MCF 10A (cell line): Measurements from ENCODE around the gene GPC3. TPM values are rescaled to one million over a fixed set of nuclear protein-coding genes. Genes with fewer than 3 reads are reported as not detected.

ENCODE experiments used
- BruUV-seq: library from RNA; stranded (reverse); fragments of 400-500 nt; replicated peaks from 2 replicates; lab custom pipeline; 2021; lab: Mats Ljungman, UMichigan
- CTCF ChIA-PET: fragments of 300-600 bp; sonication (Branson Sonifier 250); formaldehyde crosslinking; extraction: SDS; loops from one replicate; lab custom pipeline; 2021; ENCODE audit warnings: antibody characterized with exemption, inconsistent platforms; lab: Yijun Ruan, JAX
- POLR2A ChIA-PET: fragments of 300-600, 350-650 bp; sonication (Branson Sonifier 250); formaldehyde crosslinking; extraction: SDS; loops from one replicate; lab custom pipeline; 2020; ENCODE audit warnings: antibody characterized with exemption, inconsistent platforms; lab: Yijun Ruan, JAX
- DNase-seq: peaks from one replicate; pipeline ENCODE4 v3.0.0-alpha.2; 2018; ENCODE audit not compliant: unreplicated experiment
- H3K27ac Mint-ChIP-seq: one replicate; pipeline ENCODE4 v1.8.0; 2022; ENCODE audit warnings: mild to moderate bottlenecking, low read depth, mixed read lengths; ENCODE audit not compliant: unreplicated experiment
- H3K27me3 Mint-ChIP-seq: one replicate; pipeline ENCODE4 v1.8.0; 2022; ENCODE audit warnings: mixed read lengths; ENCODE audit not compliant: insufficient read depth, unreplicated experiment
- H3K36me3 Mint-ChIP-seq: one replicate; pipeline ENCODE4 v1.8.0; 2022; ENCODE audit warnings: mild to moderate bottlenecking, moderate library complexity, mixed read lengths; ENCODE audit not compliant: insufficient read depth, unreplicated experiment
- H3K4me1 Mint-ChIP-seq: one replicate; pipeline ENCODE4 v1.8.0; 2022; ENCODE audit warnings: mixed read lengths; ENCODE audit not compliant: insufficient read depth, unreplicated experiment
- H3K4me3 Mint-ChIP-seq: one replicate; pipeline ENCODE4 v1.8.0; 2022; ENCODE audit warnings: mild to moderate bottlenecking, moderate library complexity, mixed read lengths; ENCODE audit not compliant: unreplicated experiment
- H3K9me3 Mint-ChIP-seq: one replicate; pipeline ENCODE4 v1.8.0; 2022; ENCODE audit warnings: mixed read lengths; ENCODE audit not compliant: unreplicated experiment
- intact Hi-C: fragments of 100-400 bp; cut with micrococcal nuclease; formaldehyde crosslinking; loops from 2 replicates; pipeline ENCODE4 v1.14.1; 2022
- total RNA-seq: library from RNA; stranded (reverse); gene quantifications from 2 replicates; pipeline ENCODE4 v1.2.3, GENCODE V29; 2022
- TF ChIP-seq, protein P1 (sequence below): fragments of 200-600 bp; IDR thresholded peaks from one replicate; pipeline ENCODE4 v1.8.0; 2022; ENCODE audit warnings: antibody characterized with exemption, mild to moderate bottlenecking; ENCODE audit not compliant: unreplicated experiment

The GPC3 gene
- total RNA-seq, 1 experiment from 2014 or later = 0.37 TPM

DNA sequence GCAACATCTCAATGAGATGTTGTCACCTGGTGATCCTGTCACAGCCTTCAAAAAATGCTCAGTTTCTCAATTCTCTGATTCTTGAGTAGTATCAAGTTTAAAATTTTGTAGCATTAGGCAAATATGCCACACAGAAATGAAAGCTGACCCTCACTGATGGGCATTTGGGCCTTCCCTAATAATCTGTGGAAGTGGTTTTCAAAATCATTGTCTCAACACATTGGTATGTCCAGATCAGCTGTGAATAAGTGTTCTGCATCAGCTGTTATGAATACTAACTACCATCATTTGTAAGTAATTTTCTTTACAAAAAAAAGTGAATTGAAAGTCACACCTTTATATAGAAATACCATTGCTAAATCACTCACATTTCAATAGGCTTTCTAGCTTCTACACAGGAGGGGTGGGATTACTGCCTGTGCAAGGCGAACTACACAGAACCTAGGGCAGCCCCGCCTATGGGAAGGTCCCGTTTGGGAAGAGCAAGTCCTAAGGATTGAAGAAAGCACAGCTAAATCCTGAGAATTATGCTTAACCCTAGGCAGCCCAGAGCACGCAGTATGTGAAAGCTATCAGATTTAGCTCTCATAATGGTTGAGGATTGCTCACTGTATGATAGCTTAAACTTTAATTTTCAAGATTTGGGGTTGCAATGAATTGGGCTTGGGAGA lies 73.4 kb downstream of the GPC3 start:
- DNase-seq = no peak
- TF ChIP-seq, protein P1, sequence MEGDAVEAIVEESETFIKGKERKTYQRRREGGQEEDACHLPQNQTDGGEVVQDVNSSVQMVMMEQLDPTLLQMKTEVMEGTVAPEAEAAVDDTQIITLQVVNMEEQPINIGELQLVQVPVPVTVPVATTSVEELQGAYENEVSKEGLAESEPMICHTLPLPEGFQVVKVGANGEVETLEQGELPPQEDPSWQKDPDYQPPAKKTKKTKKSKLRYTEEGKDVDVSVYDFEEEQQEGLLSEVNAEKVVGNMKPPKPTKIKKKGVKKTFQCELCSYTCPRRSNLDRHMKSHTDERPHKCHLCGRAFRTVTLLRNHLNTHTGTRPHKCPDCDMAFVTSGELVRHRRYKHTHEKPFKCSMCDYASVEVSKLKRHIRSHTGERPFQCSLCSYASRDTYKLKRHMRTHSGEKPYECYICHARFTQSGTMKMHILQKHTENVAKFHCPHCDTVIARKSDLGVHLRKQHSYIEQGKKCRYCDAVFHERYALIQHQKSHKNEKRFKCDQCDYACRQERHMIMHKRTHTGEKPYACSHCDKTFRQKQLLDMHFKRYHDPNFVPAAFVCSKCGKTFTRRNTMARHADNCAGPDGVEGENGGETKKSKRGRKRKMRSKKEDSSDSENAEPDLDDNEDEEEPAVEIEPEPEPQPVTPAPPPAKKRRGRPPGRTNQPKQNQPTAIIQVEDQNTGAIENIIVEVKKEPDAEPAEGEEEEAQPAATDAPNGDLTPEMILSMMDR = no peak
- Mint-ChIP-seq H3K27ac (no peak overlapping the region), H3K36me3 (no peaks in the 10 kb centered on the region), H3K4me3 (no peak overlapping the region), H3K27me3 (peaks cover 38% of the 10 kb centered on the region), H3K4me1 (no peaks in the 10 kb centered on the region), H3K9me3 (no peaks in the 10 kb centered on the region)
- CTCF ChIA-PET = interaction anchor here (0.6 to 1.2 kb wide), 5 partner anchors 9 to 1439 kb away, joined by 3 read pairs; partner anchors contain the start of gene GPC3
- intact Hi-C loops = no loop called here
- no TSS peak for BruUV-seq
- POLR2A ChIA-PET = no interaction called here

DNA sequence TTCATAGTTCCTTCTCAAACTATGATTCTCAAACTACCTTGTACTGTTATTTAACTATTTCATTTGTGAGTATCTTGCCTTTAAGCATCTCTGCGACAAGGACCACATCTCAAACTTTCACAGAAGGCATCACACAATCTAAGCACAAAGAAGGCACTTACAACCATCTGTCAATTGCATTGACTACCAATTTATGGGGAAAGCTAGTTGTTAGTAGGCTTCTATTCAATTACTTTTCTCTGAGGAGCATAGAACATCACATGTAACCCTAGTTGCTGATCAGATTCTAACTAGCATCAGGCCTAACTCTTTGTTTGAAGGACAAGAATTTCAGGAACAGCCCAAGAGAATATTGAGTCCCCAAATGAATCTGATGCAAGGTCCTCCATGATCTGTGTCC lies 74.9 kb downstream of the GPC3 start:
- TF ChIP-seq, protein P1 = no peak
- H3K9me3 Mint-ChIP-seq = no peaks in the 10 kb centered on the region
- no peak for DNase-seq
- no peak overlapping the region for H3K4me3 Mint-ChIP-seq
- CTCF ChIA-PET = no interaction called here
- no TSS peak for BruUV-seq
- H3K4me1 Mint-ChIP-seq = no peaks in the 10 kb centered on the region
- POLR2A ChIA-PET = no interaction called here
- intact Hi-C loops = no loop called here
- H3K27ac Mint-ChIP-seq = no peak overlapping the region
- no peaks in the 10 kb centered on the region for H3K36me3 Mint-ChIP-seq
- H3K27me3 Mint-ChIP-seq = peaks cover 44% of the 10 kb centered on the region

DNA sequence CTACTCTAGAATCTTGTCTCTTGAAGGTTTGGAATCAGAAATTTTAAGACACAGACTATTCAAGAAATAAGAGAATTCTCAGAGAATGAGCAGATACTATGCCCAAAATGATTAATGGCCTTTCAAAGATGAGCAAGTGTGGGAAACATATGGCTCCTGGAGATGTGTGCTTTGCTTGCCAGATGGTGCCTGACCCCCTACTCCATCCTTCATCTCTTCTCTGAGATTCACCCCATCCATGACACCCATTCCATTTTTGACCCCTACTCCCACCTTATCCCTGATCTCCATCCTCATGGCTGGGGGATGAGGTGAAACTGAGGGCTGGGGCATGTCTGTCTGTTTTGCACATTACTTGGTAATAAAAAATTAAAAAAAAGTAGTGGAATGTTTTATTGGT lies 75.5 kb downstream of the GPC3 start:
- H3K9me3 Mint-ChIP-seq = no peaks in the 10 kb centered on the region
- H3K36me3 Mint-ChIP-seq = no peaks in the 10 kb centered on the region
- no peaks in the 10 kb centered on the region for H3K4me1 Mint-ChIP-seq
- TF ChIP-seq, protein P1 = no peak
- ChIA-PET POLR2A (no interaction called here), CTCF (no interaction called here)
- intact Hi-C loops = no loop called here
- peaks cover 51% of the 10 kb centered on the region for H3K27me3 Mint-ChIP-seq
- no peak for DNase-seq
- BruUV-seq = no TSS peak
- no peak overlapping the region for H3K4me3 Mint-ChIP-seq
- no peak overlapping the region for H3K27ac Mint-ChIP-seq

DNA sequence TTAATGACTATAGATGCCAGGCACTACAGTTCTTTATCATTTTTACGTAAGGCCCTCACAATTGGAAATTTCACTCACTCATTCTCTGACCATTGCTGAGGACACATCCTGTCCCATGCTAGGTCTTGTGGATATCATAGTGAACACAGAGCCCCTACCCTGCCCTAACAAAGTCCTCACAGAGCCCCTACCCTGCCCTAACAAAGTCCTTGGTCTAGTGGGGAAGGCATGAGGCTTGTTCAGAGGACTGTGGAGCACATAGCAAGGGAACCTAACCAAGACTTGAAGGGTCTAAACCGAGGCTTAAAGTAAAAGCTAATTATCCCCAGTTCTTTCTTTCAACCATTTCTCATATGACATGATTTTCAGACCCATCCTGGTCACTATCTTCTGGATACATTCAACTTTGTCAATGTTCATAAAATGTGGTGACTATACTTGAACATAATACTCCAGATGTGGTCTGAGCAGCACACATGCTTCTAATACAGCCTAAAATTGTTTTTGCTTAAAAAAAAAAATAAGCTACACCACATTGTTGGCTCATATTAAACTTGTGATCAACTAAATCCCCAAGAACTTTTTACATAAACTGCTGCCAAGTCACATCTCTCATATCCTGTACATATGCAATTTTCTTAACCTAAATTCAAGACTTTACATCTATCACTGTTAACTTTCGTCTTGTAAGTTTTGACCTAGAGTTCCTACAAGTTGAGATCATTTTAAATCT lies 77.0 kb downstream of the GPC3 start:
- CTCF ChIA-PET = interaction anchor here (0.6 kb wide), 1 partner anchor 96 kb away, joined by 3 read pairs; no protein-coding TSS in a partner anchor
- POLR2A ChIA-PET = interaction anchor here (0.6 kb wide), 1 partner anchor 118 kb away, joined by 4 read pairs; no protein-coding TSS in a partner anchor
- no peak for DNase-seq
- Mint-ChIP-seq H3K27me3 (peaks cover 64% of the 10 kb centered on the region), H3K9me3 (no peaks in the 10 kb centered on the region), H3K36me3 (no peaks in the 10 kb centered on the region), H3K4me3 (no peak overlapping the region), H3K27ac (no peak overlapping the region), H3K4me1 (no peaks in the 10 kb centered on the region)
- intact Hi-C loops = no loop called here
- BruUV-seq = no TSS peak
- TF ChIP-seq, protein P1 = no peak
